ENCODE data around the gene SMARCD1.
"Not testable (repeated sequence)": the region's sequence is repeated elsewhere in the genome, so short reads cannot be mapped to it uniquely, and the experiment has no call there.

SMARCD1 gene

DNA sequence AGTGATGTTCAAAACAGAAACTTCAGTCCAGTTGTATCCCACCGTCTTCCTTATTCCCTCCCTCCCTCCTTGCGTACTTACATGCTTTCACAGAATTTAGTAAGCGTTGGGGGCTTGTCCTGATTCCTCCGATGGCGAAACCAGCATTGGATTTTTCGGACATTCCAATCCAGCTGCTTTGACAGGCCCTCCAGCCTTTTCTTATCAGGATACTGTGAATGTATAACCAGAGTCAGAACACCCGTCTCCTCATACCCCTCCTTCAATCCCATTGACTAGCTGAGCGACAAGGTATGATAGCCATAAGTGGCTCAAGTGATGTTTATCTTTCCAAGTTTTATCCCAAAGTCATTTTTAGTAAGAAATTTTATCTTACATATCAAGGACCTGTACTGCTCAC, 57.9 kb downstream of the SMARCD1 start:
- DNase-seq (ENCODE audit: low read depth in 3 of 3), result no peak

DNA sequence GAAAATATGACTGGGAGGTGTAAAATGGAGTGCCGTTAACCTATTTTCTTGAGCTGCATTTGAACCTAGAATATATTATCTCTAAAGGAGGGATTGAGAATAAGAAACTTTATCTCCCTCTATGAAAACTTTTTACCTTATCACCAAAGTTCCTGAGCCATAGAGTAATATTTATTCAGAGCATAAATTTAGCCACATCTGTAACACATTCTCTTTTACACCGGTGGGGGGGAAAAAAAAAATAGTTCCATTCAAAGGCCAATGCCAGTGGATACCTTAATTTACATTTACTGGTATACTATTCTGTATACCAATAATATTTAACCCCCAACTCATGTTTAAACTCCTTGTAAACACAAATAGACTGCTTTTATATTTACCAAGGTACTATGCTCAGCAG, 60.3 kb downstream of the SMARCD1 start:
- DNase-seq (ENCODE audit: low read depth in 3 of 3), result no peak

DNA sequence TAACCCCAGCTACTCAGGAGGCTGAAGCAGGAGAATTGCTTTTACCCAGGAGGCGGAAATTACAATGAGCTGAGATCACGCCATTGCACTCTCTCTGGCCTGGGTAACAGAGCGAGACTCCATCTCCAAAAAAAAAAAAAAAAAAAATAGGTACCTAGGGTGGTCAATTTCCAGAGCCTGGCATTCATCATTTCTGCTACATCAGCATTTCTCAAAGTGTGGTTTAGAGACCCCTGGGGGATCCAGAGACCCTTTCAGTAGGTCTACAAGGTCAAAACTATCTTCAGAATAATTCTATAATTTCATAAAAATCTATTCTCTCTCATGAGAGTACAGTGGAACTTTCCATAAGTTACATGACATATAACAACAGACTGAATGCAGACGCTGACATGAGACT, 62.1 kb downstream of the SMARCD1 start:
- no peak for DNase-seq (ENCODE audit: low read depth in 3 of 3)

DNA sequence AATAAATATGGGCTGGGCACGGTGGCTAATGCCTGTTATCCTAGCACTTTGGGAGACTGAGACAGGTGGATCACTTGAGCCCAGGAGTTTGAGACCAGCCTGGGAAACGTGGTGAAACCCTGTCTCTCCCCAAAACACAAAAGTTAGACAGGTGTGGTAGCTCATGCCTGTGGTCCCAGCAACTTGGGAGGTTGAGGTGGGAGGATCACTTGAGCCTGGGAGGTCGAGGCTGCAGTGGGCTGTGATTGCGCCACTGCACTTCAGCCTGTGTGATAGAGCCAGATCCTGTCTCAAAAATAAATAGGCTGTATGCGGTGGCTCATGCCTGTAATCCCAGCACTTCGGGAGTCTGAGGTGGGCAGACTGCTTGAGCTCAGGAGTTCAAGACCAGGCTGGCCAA, 62.9 kb downstream of the SMARCD1 start:
- DNase-seq (ENCODE audit: low read depth in 3 of 3), result not testable (repeated sequence)

DNA sequence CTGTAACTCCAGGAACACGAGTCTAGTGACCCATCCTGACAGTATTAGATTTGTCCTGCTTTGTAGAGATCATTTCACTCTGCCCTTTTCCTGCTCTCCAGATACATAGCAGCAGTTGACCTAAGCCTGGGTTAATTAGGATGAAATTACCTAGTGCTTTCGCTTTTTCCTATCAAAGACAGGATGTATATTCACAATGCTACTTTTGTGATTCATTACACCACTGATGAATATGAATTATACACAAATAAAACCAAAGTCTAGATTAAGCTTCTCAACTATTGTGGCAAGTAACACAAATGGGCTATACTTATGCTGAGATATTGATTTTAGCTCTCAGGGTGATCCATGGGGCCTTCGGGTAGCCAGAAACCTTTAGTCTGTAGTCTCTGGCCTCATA, 64.2 kb downstream of the SMARCD1 start:
- DNase-seq (ENCODE audit: low read depth in 3 of 3), result no peak

All from stimulated activated CD4-positive, alpha-beta T cell treated with anti-CD3 and anti-CD28 coated beads, TNF-alpha, amount 100 ng/mL, for 48 hours (primary cell).